HG02840 (cell line): ENCODE results near the gene BRCC3.
"Not testable (repeated sequence)": the region's sequence is repeated elsewhere in the genome, so short reads cannot be mapped to it uniquely, and the experiment has no call there.

Experiments used
- ATAC-seq: cut with Tn5 transposase; IDR thresholded peaks from one replicate; pipeline ENCODE4 v1.9.1; 2021; ENCODE audit warnings: mild to moderate bottlenecking, moderate library complexity, moderate number of reproducible peaks; ENCODE audit not compliant: unreplicated experiment, low FRiP score

The BRCC3 gene

DNA sequence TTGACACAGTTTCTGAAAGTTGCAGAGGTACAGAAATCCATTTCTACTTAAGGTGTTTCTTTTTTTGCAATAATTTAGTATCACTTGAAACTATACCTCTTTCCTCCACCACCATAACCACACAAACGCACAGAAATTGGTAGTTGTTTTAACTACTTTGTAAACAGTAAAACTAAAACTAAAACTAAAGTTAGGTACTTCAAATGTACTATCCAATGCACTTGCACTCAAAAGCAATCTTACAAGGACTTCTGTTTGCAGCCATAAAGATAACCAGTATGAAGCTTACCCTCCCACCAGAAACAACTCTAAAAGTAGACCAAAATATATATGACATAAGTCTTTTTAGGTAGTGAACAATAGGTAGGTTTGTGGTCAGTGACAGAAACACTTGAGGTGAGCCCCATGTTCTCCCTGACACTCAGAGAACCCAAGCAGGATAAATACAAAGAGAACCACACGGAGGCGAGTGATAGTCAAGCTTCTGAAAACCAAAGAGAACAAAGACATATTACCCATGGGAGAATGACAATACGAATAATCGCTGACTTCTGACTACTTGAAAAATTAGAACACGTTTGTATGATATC is 72.7 kb downstream of the BRCC3 start:
- ATAC-seq = no peak

DNA sequence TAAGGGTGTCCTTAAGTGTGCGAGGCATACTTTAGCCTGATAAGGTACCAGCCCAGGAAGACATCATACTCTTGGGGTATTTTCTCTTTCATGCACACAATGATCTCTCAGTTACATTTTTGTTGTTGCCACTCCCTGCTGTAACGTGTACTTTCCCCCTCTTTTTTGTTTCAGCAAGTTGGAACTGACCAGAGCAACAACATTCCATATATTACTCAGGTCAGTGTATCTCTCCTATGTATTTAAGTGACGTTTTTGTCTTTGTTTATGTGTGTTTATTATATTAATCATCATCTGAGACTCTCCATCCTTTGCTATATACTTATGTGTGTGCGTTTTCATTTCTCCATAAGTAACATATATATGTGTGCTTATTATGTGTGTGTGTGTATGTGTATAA is 73.6 kb downstream of the BRCC3 start:
- ATAC-seq = no peak

- not testable (repeated sequence) for ATAC-seq
Observed at GRCh38 chrX:155147612-155148011, 76.3 kb downstream of the BRCC3 start.

GRCh38 chrX:155148166-155148565 is 76.9 kb downstream of the BRCC3 start:
- ATAC-seq = not testable (repeated sequence)

- no peak for ATAC-seq
Observed at GRCh38 chrX:155148724-155149537, 77.6 kb downstream of the BRCC3 start.

GRCh38 chrX:155169881-155170280 is 98.6 kb downstream of the BRCC3 start:
- ATAC-seq = no peak
